GM12891 (cell line): ENCODE results near the gene VAMP4.

Experiments used
- POLR2A ChIP-seq: IDR thresholded peaks from 2 replicates; pipeline ENCODE4 v1.6.1; 2011; ENCODE audit warnings: low read depth, low read length, control low read depth
- POLR2AphosphoS5 ChIP-seq: IDR thresholded peaks from 2 replicates; pipeline ENCODE4 v1.6.1; 2011; ENCODE audit warnings: low read depth, low read length, control low read depth
- POU2F2 ChIP-seq: IDR thresholded peaks from 2 replicates; pipeline ENCODE4 v1.6.1; 2011; ENCODE audit warnings: low read depth, mild to moderate bottlenecking, control low read depth, low read length, moderate library complexity
- SPI1 ChIP-seq: IDR thresholded peaks from 2 replicates; pipeline ENCODE4 v1.6.1; 2011; ENCODE audit warnings: low read depth, low read length, control low read depth
- TAF1 ChIP-seq: IDR thresholded peaks from 2 replicates; pipeline ENCODE4 v1.6.1; 2011; ENCODE audit warnings: low read depth, low read length, control low read depth

DNA sequence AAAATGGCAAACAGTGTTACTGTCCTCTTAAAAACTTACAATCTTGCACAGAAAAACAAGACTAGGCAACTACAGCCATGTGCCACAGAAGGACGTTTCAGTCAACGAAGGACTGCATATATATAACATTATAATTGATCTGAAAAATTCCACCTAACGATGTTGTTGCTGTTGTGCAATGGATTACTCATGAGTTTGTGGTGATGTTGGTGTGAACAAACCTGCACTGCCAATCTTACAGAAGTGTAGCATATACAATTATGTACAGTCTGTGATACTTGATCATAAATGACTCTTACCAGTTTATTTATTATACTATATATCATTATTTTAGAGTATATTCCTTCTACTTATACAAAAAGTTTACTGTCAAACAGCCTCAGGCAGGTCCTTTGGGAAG, 6.8 kb upstream of the VAMP4 start:
- TF ChIP-seq POLR2A (no peak), POLR2AphosphoS5 (no peak), TAF1 (no peak), POU2F2 (no peak), SPI1 (no peak)
